A673 (cell line): Measurements from ENCODE around the gene ADAM30.

Experiments used
- EZH2 ChIP-seq: fragments of 200-600 bp; sonication (generic); IDR thresholded peaks from 2 replicates; pipeline ENCODE4 v1.6.1; 2017; ENCODE audit warnings: borderline replicate concordance, low read depth, mild to moderate bottlenecking, mixed read lengths, antibody characterized with exemption, low read length; ENCODE audit not compliant: poor library complexity, severe bottlenecking
- TF ChIP-seq, protein P1 (sequence below): fragments of 300-800, 200-600 bp; sonication (generic); conservative IDR thresholded peaks from 2 replicates; pipeline ENCODE4 v1.5.1; 2017; ENCODE audit warnings: low read depth, mild to moderate bottlenecking, antibody characterized with exemption, low read length, moderate library complexity, mixed read lengths

DNA sequence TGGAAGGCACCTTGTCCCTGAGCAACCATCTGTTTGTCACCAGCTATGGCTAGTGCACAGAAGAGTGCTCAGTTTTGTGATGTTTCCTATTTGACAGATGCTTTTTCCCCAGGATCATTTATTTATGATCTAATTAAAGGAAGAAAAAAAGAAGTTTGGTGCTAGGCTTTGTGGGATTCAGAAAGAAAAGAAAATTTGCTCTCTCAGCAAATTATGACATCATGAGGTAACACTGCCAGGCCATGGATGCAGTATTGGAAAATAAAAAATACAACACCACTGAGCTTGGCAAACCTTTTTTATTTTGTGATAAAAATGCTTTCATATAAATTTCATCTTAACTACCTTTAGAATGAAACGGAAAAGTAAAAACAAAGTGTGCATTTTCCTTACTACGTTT lies 15.5 kb upstream of the ADAM30 start:
- TF ChIP-seq, protein P1, sequence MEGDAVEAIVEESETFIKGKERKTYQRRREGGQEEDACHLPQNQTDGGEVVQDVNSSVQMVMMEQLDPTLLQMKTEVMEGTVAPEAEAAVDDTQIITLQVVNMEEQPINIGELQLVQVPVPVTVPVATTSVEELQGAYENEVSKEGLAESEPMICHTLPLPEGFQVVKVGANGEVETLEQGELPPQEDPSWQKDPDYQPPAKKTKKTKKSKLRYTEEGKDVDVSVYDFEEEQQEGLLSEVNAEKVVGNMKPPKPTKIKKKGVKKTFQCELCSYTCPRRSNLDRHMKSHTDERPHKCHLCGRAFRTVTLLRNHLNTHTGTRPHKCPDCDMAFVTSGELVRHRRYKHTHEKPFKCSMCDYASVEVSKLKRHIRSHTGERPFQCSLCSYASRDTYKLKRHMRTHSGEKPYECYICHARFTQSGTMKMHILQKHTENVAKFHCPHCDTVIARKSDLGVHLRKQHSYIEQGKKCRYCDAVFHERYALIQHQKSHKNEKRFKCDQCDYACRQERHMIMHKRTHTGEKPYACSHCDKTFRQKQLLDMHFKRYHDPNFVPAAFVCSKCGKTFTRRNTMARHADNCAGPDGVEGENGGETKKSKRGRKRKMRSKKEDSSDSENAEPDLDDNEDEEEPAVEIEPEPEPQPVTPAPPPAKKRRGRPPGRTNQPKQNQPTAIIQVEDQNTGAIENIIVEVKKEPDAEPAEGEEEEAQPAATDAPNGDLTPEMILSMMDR: no peak
- no peak for TF ChIP-seq EZH2
